H9 (cell line): ENCODE measurements around the gene POU6F2. TPM values are rescaled to one million over a fixed set of nuclear protein-coding genes. Genes with fewer than 3 reads are reported as not detected.

Source experiments
- DNase-seq: peaks from one replicate; pipeline ENCODE4 v3.0.0-alpha.2; 2017
- H2AFZ ChIP-seq: one replicate; pipeline ENCODE4 v1.6.1; 2013; ENCODE audit warnings: mild to moderate bottlenecking, low read length, control low read depth, moderate library complexity
- H2AK5ac ChIP-seq: 2 replicates; pipeline ENCODE4 v1.6.1; 2013; ENCODE audit warnings: low read length, control low read depth, mixed read lengths; ENCODE audit not compliant: insufficient read length
- H2BK120ac ChIP-seq: one replicate; pipeline ENCODE4 v1.6.1; 2013; ENCODE audit warnings: low read depth, mild to moderate bottlenecking, low read length, control low read depth, inconsistent platforms; ENCODE audit not compliant: poor library complexity, severe bottlenecking
- H2BK12ac ChIP-seq: 2 replicates; pipeline ENCODE4 v1.6.1; 2013; ENCODE audit warnings: low read length, control low read depth, mixed read lengths, low read depth; ENCODE audit not compliant: insufficient read length
- H2BK15ac ChIP-seq: 2 replicates; pipeline ENCODE4 v1.6.1; 2013; ENCODE audit warnings: low read depth, low read length, control low read depth
- H2BK20ac ChIP-seq: one replicate; pipeline ENCODE4 v1.6.1; 2013; ENCODE audit warnings: low read depth, mild to moderate bottlenecking, low read length, control low read depth, inconsistent platforms; ENCODE audit not compliant: poor library complexity, severe bottlenecking
- H2BK5ac ChIP-seq: 2 replicates; pipeline ENCODE4 v1.6.1; 2013; ENCODE audit warnings: low read length, control low read depth, mixed read lengths; ENCODE audit not compliant: insufficient read length
- H3K14ac ChIP-seq: 2 replicates; pipeline ENCODE4 v1.6.1; 2013; ENCODE audit warnings: low read length, control low read depth; ENCODE audit not compliant: insufficient read depth
- H3K18ac ChIP-seq: 2 replicates; pipeline ENCODE4 v1.6.1; 2013; ENCODE audit warnings: low read depth, mild to moderate bottlenecking, mixed read lengths, low read length, control low read depth; ENCODE audit not compliant: insufficient read length
- H3K23ac ChIP-seq: 2 replicates; pipeline ENCODE4 v1.6.1; 2013; ENCODE audit warnings: low read length, control low read depth, mixed read lengths, low read depth; ENCODE audit not compliant: insufficient read length
- H3K23me2 ChIP-seq: 2 replicates; pipeline ENCODE4 v1.6.1; 2013; ENCODE audit warnings: low read depth, mild to moderate bottlenecking, mixed read lengths, low read length, control low read depth; ENCODE audit not compliant: insufficient read length, poor library complexity, severe bottlenecking
- H3K27ac ChIP-seq: 2 replicates; pipeline ENCODE4 v1.5.1; 2013; ENCODE audit warnings: low read length, control low read depth, mixed read lengths, low read depth; ENCODE audit not compliant: insufficient read length
- H3K27me3 ChIP-seq: 2 replicates; pipeline ENCODE4 v1.6.1; 2013; ENCODE audit warnings: low read length, control low read depth, inconsistent platforms; ENCODE audit not compliant: insufficient read depth
- H3K4ac ChIP-seq: 2 replicates; pipeline ENCODE4 v1.6.1; 2013; ENCODE audit warnings: low read depth, mild to moderate bottlenecking, control low read depth, inconsistent platforms, low read length, moderate library complexity
- H3K4me1 ChIP-seq: 2 replicates; pipeline ENCODE4 v1.6.1; 2013; ENCODE audit warnings: low read length, control low read depth, inconsistent platforms; ENCODE audit not compliant: insufficient read depth
- H3K4me2 ChIP-seq: 2 replicates; pipeline ENCODE4 v1.6.1; 2013; ENCODE audit warnings: low read length, control low read depth, mixed read lengths; ENCODE audit not compliant: insufficient read length, insufficient read depth
- H3K56ac ChIP-seq: 2 replicates; pipeline ENCODE4 v1.6.1; 2013; ENCODE audit warnings: low read depth, mild to moderate bottlenecking, mixed read lengths, low read length, control low read depth; ENCODE audit not compliant: insufficient read length
- H3K79me1 ChIP-seq: 2 replicates; pipeline ENCODE4 v1.6.1; 2013; ENCODE audit warnings: low read depth, mild to moderate bottlenecking, moderate library complexity, low read length, control low read depth, inconsistent platforms; ENCODE audit not compliant: insufficient read depth, poor library complexity, severe bottlenecking
- H3K79me2 ChIP-seq: 2 replicates; pipeline ENCODE4 v1.6.1; 2013; ENCODE audit warnings: low read length, control low read depth, inconsistent platforms; ENCODE audit not compliant: insufficient read depth
- H3K9ac ChIP-seq: 2 replicates; pipeline ENCODE4 v1.6.1; 2013; ENCODE audit warnings: low read length, control low read depth, mixed read lengths; ENCODE audit not compliant: insufficient read length; ENCODE audit errors: extremely low read depth
- H3K9me3 ChIP-seq: one replicate; pipeline ENCODE4 v1.6.1; 2013; ENCODE audit warnings: low read depth, low read length, inconsistent platforms; ENCODE audit not compliant: control insufficient read depth
- H3T11ph ChIP-seq: one replicate; pipeline ENCODE4 v1.6.1; 2013; ENCODE audit warnings: mild to moderate bottlenecking, low read length, control low read depth, inconsistent platforms
- H4K20me1 ChIP-seq: one replicate; pipeline ENCODE4 v1.6.1; 2013; ENCODE audit not compliant: control insufficient read depth, insufficient read length, insufficient read depth
- H4K5ac ChIP-seq: 2 replicates; pipeline ENCODE4 v1.6.1; 2013; ENCODE audit warnings: low read depth, mild to moderate bottlenecking, mixed read lengths, low read length, control low read depth; ENCODE audit not compliant: insufficient read length
- H4K8ac ChIP-seq: replicated peaks from 2 replicates; pipeline ENCODE4 v1.6.1; 2013; ENCODE audit warnings: low read length, control low read depth, mixed read lengths, low read depth; ENCODE audit not compliant: insufficient read length
- H4K91ac ChIP-seq: 2 replicates; pipeline ENCODE4 v1.6.1; 2013; ENCODE audit warnings: low read depth, mild to moderate bottlenecking, moderate library complexity, mixed read lengths, low read length, control low read depth; ENCODE audit not compliant: insufficient read length
- H3K27ac Mint-ChIP-seq, 3 experiments: 2 replicates in 2 of 3; 3 replicates in 1 of 3; pipeline ENCODE4 v1.8.0; 2020 to 2021; ENCODE audit warnings: mixed read lengths in 3 of 3, mild to moderate bottlenecking in 1 of 3, moderate library complexity in 1 of 3
- H3K27me3 Mint-ChIP-seq: 2 replicates; pipeline ENCODE4 v1.8.0; 2021; ENCODE audit warnings: low read depth, mild to moderate bottlenecking, moderate library complexity, mixed read lengths
- H3K36me3 Mint-ChIP-seq, 3 experiments: 2 replicates in 2 of 3; 3 replicates in 1 of 3; pipeline ENCODE4 v1.8.0; 2020 to 2021; ENCODE audit warnings: low read depth in 3 of 3, mixed read lengths in 3 of 3; ENCODE audit not compliant: insufficient read depth in 1 of 3
- H3K4me1 Mint-ChIP-seq, 2 experiments: 2 replicates each; pipeline ENCODE4 v1.8.0; 2020; ENCODE audit warnings: mixed read lengths in 2 of 2
- H3K4me3 Mint-ChIP-seq, 2 experiments: 2 replicates in 1 of 2; 3 replicates in 1 of 2; pipeline ENCODE4 v1.8.0; 2020 to 2021; ENCODE audit warnings: mild to moderate bottlenecking in 2 of 2, mixed read lengths in 2 of 2, moderate library complexity in 1 of 2
- H3K9me3 Mint-ChIP-seq, 2 experiments: 2 replicates in 1 of 2; 3 replicates in 1 of 2; pipeline ENCODE4 v1.8.0; 2020; ENCODE audit warnings: mild to moderate bottlenecking in 2 of 2, mixed read lengths in 2 of 2, moderate library complexity in 1 of 2
- CTCF ChIP-seq: fragments of 200-600 bp; sonication (generic); conservative IDR thresholded peaks from 3 replicates; pipeline ENCODE4 v1.8.0; 2021; ENCODE audit warnings: antibody characterized with exemption, mild to moderate bottlenecking
- WGBS: extraction: QIAGEN DNeasy Blood & Tissue Kit; methylation state at CpG from one replicate; pipeline ENCODE4 v1.1.7; 2013; ENCODE audit warnings: missing lambda C conversion rate, low lambda C conversion rate, mixed read lengths; ENCODE audit not compliant: insufficient read length; ENCODE audit errors: extremely low coverage; 5-methylcytosine and 5-hydroxymethylcytosine counted together
- total RNA-seq: library from RNA; stranded (reverse); gene quantifications from 2 replicates; pipeline ENCODE4 v1.2.1, GENCODE V29; 2021

POU6F2 gene
- total RNA-seq, 1 experiment from 2014 or later = 1.9 TPM

GRCh38 chr7:39299695-39300094, 322.0 kb downstream of the POU6F2 start:
- Histone ChIP-seq H3K18ac (no peak overlapping the region), H3K27ac (no peak overlapping the region), H3K4me2 (no peak overlapping the region), H3K4me1 (no peaks in the 10 kb centered on the region), H3K56ac (no peak overlapping the region), H2BK5ac (no peak overlapping the region), H4K5ac (no peak overlapping the region), H3K9me3 (no peaks in the 10 kb centered on the region), H2AK5ac (no peak overlapping the region), H2AFZ (no peak overlapping the region), H2BK12ac (no peak overlapping the region), H3K79me2 (no peaks in the 10 kb centered on the region), H2BK15ac (no peak overlapping the region), H4K91ac (no peak overlapping the region), H4K20me1 (no peaks in the 10 kb centered on the region), H3T11ph (no peak overlapping the region), H3K79me1 (no peaks in the 10 kb centered on the region), H3K4ac (no peak overlapping the region), H3K14ac (no peak overlapping the region), H3K23ac (no peak overlapping the region), H3K9ac (no peak overlapping the region), H2BK20ac (no peak overlapping the region), H4K8ac (no peak overlapping the region), H3K23me2 (no peaks in the 10 kb centered on the region), H3K27me3 (no peaks in the 10 kb centered on the region), H2BK120ac (no peak overlapping the region)
- no peak overlapping the region for H3K4me3 Mint-ChIP-seq
- no peaks in the 10 kb centered on the region for H3K27me3 Mint-ChIP-seq
- H3K36me3 Mint-ChIP-seq = no peaks in the 10 kb centered on the region
- no peak overlapping the region; a peak in 1 of 7 replicates for H3K27ac Mint-ChIP-seq
- H3K9me3 Mint-ChIP-seq = peaks cover 2 to 5% of the 10 kb centered on the region in 2 experiments; a peak in 1 of 5 replicates
- no peak for DNase-seq
- H3K4me1 Mint-ChIP-seq = no peaks in the 10 kb centered on the region
- no peak for TF ChIP-seq CTCF
- no CpG with 5 or more reads among the region's 6 CpGs for WGBS
